Stimulated activated naive CD8-positive, alpha-beta T cell treated with anti-CD3 and anti-CD28 coated beads, Interleukin-15, Interleukin-2, amounts not matched to agents 100 U/mL and 50 U/mL, for 24 hours (primary cell): ENCODE measurements around the gene SIDT2.
A peak's percentile ranks its signal among the peaks of the same experiment; 100 is the strongest.
"Not testable (repeated sequence)": the region's sequence is repeated elsewhere in the genome, so short reads cannot be mapped to it uniquely, and the experiment has no call there.

Experiments
- ATAC-seq: fragments of 150-1000 bp; cut with Tn5 transposase; one replicate; pipeline ENCODE4 v1.10.0; 2021
- DNase-seq: peaks from one replicate; pipeline ENCODE4 v3.0.0; 2021

The SIDT2 gene

DNA sequence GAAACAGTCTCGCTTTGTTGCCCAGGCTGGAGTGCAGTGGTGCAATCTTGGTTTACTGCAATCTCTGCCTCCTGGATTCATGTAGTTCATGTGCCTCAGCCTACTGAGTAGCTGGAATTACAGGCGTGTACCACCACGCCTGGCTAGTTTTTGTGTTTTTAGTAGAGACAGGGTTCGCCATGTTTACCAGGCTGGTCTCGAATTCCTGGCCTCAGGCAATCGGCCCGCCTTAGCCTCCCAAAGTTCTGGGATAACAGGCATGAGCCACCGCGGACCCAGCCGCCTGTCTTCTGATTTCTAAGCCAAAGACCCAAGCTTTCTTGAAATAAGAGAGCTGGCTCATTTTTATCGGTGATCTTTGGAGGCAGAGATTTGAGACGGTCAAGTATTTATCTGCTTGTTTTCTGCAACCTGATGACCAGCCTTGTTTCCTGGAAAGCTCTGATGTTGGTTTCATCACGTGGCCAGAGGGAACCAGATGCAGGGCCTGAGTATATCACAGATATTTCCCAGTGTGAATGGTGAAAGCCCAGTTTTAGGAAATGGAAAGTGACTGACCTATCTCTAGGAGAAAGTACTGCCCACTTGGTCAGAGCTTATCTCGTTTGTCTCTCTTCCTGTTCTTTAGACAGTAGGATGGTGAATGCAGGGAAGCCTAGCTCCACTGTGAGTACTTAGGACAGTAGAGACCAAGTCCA lies 5.7 kb upstream of the SIDT2 start:
- ATAC-seq (no peak), DNase-seq (no peak)

DNA sequence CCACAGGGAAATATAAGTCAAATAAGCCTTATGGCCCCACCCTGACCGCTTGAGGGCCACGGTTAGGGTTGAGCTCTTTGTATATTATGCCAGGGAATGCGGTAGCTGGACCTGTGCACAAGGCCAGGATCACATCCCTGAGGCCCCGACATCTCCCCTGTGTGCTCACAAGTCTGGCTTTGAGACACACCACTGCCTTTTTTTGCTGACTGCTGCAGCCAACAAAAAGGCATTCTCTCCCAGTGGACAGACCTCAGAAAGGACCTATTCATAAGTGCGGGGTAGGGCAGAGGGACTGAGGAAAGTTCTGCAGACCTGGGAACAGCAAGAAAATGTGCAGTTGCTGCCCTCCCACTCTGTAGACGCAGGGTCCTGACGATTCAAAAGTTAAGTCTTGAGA lies 3.4 kb upstream of the SIDT2 start:
- no peak for DNase-seq

DNA sequence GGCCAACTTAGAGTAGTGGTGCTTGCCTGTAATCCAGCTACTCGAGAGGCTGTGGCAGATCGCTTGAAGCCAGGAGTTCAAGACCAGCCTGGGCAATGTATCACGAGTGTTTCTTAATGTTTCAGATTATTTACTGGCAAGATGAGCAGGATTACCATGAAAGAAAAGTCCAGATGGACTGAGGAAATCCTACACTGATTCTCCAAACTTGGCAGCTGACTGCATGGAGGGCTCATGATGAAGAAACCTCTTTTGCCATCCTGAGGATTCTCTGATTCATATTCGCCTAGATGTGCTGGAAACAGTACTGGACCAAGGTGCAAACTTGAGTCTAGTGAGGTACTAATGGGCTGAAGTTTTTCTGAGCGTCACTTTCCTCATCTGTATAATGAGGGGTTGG lies 2.8 kb upstream of the SIDT2 start:
- no peak for ATAC-seq
- DNase-seq, result no peak

More for the DNA sequence above, 3.4 kb upstream of the SIDT2 start:
- no peak for ATAC-seq

DNA sequence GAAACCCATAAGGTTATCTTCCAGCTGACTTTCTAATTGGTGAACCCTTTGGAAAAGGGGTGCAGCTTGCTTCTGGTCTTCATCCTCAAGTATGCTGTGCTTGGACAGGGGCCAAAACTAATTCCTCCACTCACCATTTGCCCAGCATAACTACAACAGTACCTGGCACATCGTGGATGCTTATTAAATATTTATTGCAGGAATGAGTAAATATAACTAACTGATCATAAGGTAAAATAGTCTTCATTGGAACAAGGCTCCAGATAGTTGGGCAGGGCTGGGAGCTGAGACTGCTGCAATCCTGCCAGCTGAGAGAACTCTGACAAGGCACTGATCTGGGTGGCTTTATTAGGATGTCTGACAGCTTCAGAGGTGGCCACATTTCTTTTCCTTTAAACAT lies 2.4 kb upstream of the SIDT2 start:
- ATAC-seq (no peak), DNase-seq (no peak)

DNA sequence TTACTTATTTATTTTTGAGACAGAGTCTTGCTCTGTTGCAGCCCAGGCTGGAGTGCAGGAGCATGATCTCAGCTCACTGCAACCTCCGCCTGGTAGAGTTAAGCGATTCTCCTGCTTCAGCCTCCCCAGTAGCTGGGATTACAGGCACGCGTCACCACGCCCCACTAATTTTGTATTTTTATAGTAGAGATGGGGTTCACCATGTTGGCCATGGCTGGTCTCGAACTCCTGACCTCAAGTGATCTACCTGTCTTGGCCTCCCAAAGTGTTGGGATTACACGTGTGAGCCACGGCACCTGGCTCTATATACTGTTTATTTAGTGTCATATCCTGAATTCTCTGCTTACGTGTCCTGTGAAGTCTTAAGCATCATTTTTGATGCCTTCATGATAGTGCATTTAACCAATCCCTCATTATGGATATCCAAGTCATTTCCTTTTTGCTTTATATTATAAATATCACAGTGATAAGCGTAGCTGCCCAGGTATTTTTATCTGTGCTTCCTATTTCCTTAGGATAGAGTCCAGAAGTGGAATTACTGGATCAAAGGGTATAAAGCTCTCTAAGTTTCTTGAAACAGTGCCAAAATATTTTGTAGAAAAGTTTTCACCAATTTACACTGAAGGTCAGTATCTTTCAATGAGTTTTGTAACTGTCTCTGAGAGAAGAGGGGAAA lies 871 bp upstream of the SIDT2 start:
- no peak for ATAC-seq

DNA sequence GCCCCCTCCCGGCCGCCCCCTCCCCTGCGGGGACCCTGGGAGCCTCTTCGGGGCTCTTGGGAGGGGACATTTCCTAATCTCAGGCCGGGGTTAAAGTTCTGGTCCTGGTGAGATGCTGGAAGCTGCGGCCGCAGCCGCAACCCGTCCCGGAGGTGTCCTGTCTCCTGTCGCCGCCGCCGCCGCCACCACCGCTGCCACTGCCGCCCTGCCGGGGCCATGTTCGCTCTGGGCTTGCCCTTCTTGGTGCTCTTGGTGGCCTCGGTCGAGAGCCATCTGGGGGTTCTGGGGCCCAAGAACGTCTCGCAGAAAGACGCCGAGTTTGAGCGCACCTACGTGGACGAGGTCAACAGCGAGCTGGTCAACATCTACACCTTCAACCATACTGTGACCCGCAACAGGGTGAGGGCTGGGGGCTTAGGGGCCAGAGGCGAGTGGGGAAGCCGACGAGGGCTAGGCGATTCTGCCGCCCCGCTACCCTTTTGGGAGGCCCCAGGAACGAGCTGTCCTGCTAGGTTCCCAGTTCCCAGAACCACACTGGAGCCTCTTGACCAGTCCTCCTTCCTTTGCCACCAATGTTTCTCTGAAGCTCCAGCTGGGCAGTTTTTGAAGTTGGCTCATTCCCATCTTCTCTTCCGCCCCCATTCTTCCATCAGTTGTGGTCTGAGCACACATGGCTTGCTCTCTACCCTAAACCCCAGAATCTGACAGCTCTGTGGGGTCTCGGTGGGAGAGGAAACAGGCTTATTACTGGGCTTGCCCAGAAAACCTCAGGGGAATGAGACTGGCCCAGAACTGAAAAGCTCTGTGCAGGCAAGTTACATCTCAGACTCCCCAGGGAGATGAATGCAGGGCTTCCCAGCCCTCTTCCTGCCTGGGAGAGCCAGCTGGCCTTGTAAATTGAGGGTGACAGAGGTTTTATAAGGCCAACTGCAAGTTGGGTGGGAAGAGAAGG lies 781 bp downstream of the SIDT2 start:
- DNase-seq (peak; percentile 56), ATAC-seq (peak; percentile 19)

More for the DNA sequence above, 871 bp upstream of the SIDT2 start:
- no peak for DNase-seq

DNA sequence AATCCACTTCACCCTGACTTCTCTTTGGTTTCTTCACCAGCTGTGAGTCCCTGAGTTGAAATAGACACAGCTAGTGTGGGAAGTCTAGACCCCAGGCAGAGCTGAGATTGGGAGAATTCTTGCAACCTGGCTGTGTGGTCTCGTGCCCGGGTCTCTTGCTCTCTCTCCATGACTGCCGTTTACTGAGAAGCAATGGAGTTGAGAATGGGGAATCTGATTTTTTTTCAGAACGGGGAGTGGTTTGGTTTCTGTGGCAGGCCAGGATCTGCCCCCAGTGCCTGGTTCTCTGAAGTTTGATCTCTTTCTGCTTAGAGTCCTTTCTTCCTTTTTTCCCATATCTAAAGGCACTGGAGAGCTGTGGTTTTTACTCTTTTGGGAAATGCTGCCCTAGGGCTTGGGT lies 1.5 kb downstream of the SIDT2 start:
- DNase-seq, result no peak
- no peak for ATAC-seq

DNA sequence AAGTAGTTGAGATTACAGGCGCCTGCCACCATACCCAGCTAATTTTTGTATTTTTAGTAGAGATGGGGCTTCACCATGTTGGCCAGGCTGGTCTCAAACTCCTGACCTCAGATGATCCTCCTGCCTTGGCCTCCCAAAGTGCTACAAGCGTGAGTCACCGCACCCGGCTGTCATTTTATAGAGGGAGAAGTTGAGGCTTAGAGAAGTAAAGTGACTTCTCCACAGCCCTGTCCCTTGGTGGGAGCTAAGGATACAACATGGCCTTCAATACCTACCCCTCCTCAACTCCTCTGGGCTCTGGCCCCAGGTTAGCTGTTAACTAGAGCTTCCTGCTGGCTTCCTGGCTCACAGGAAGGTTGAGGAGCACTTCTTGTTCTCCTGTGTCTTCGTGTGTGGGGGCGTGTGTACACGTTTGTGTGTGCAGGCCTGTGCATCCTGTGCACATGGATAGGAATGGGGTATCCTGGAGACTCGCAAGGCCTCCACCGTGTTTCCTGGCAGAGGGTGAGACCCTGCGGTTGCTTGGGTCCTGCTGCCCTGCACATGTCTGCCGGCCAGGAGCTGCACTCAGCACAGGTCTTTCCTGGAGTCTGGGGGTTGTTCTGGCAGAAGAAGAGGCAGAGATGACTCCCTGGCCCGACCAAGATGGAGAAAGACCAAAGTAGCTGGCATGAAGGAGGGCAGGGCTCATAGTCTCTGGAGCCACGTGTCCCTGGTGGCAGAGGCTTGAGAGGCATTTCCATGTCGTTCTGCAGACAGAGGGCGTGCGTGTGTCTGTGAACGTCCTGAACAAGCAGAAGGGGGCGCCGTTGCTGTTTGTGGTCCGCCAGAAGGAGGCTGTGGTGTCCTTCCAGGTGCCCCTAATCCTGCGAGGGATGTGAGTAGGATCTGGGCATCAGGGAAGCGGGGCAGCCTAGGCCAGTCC lies 2.4 kb downstream of the SIDT2 start:
- ATAC-seq, result peak; percentile 17
- DNase-seq, result peak; percentile 70

DNA sequence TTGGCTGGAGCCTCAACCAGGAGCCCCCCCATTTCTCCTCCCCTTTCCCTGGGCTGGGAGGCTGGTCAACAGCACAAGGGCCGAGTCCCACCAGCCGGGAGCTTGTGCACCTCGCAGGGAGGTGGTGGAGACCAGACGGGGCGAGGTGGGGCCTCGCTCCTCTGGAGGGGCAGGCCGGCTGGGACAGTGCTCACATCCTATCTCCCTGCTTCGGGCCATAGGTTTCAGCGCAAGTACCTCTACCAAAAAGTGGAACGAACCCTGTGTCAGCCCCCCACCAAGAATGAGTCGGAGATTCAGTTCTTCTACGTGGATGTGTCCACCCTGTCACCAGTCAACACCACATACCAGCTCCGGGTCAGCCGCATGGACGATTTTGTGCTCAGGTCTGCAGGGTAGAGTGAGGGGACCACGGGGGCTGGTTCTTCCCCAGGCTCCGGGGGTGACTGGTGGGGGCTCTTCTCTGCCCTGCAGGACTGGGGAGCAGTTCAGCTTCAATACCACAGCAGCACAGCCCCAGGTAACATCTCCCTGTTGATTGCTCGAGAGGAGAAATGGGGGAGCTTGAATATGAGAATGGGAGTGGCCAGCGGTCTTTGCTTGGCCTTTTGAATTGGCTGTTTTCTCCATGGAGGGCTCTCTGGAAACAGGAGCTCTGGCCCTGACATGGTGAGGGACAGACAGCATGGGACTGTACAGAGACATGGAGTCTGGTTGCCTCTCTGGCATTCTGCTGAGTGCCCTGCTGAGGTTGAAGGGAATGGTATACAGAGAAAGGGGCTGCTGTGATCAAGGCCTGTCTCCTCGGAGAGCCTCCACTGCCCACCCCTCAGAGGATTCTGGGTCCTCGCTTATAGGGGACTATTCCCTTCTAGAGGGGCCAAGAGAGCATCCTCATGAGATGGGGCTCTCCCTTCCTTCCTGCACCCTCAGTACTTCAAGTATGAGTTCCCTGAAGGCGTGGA lies 3.3 kb downstream of the SIDT2 start:
- DNase-seq (no peak), ATAC-seq (no peak)

DNA sequence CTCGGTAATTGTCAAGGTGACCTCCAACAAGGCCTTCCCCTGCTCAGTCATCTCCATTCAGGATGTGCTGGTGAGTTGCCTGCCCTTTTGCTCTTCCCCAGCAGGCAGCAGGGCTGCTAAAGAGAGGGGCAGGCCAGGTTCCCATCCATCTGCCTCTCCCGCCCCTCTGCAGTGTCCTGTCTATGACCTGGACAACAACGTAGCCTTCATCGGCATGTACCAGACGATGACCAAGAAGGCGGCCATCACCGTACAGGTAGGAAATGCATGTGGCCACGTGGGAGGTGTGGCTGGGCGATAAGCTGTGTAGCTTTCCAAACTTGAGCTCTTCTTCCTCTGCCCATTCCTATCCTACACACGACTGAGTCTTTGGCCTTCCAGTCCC lies 4.0 kb downstream of the SIDT2 start:
- ATAC-seq (no peak), DNase-seq (no peak)

DNA sequence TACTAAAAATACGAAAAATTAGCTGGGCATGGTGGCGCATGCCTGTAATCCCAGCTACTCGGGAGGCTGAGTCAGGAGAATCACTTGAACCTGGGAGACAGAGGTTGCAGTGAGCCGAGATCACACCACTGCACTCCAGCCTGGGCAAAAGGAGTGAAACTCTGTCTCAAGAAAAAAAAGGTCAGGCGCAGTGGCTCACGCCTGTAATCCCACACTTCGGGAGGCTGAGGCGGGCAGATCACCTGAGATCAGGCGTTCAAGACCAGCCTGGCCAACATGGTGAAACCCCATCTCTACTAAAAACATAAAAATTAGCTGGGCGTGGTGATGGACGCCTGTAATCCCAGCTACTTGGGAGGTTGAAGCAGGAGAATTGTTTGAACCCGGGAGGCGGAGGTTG lies 4.6 kb downstream of the SIDT2 start:
- DNase-seq, ATAC-seq: not testable (repeated sequence)

DNA sequence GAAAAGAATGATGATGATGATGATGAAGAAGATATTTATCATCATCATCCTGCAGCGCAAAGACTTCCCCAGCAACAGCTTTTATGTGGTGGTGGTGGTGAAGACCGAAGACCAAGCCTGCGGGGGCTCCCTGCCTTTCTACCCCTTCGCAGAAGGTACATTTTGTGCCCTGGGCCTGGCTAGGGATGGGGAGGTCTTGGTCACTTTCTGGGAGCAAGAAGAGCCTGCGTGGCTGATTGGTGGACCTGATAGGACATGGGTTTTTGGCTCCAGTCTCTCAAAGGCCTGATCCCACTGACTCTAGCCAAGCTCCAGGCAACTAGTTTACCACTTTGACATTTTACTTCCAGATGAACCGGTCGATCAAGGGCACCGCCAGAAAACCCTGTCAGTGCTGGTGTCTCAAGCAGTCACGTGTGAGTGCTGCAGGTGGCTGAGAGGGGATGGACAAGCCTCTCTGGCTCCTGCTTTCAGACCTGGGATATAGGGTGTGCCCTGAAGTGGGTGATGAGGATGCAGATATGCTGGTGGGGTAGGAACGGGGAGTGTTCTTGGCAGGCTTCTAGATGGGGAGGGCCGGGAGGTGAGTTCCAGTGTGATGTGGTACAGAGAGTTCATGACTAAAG lies 5.3 kb downstream of the SIDT2 start:
- ATAC-seq (no peak), DNase-seq (no peak)

DNA sequence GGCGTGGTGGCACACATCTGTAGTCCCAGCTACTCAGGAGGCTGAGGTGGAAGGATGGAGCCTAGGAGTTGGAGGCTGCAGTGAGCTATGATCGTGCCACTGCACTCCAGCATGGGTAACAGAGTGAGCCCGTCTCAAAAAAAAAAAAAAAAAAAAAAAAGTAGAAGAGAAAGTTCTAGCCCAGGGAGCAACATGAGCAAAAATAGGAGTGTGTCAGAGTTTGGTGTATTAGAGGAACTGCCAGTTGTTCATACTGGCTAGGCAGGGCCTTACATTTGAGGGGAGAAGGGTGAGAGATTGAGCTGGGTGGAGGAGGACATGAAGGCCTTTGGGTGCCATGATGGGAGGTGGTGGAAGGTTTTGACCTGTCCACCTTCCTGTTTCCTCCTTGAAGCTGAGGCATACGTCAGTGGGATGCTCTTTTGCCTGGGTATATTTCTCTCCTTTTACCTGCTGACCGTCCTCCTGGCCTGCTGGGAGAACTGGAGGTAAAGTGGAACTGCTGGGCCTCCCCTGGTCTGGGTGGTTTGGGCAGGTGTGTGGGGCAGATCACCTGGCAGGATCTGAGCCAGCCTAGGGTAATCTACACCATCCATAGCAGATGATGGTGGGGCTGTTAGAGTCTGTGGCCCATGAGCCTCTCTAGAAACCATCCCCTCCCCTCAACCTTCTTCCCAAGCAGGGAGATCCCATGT lies 7.3 kb downstream of the SIDT2 start:
- ATAC-seq (no peak), DNase-seq (no peak)

DNA sequence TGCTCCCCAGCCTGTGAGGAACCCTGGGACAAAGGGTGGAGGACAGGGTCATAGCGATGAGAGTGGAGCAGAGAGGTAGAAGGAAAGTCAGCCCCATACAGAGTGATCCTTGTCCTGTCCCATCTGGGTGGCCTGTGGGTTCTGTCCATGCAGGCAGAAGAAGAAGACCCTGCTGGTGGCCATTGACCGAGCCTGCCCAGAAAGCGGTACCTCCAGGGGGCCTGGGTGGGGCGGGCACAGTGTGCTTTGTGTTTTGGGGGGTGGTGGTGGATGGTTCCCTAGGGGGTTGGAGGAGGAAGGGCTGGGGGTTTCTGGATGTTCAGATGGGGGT lies 7.9 kb downstream of the SIDT2 start:
- DNase-seq, result no peak

DNA sequence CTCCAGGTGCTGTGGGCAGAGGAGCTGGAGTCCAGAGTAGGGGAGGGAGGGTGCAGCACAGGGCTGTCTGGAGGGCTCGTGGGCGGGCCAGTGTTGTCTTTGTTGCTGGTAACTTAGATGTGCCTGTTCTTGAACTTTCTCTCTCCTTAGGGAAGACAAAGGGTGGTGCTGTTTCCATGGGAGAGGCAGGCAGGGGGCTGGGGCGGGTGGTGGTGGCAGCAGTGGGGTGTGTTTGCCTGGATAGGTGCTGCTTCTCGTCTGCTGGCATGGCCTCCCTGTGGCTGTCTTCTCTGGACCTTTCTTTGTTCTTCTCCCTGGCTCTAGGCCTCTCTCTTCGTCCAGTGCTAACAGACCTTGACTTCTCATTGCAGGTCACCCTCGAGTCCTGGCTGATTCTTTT lies 8.5 kb downstream of the SIDT2 start:
- no peak for DNase-seq
- ATAC-seq, result no peak

More for the DNA sequence above, 7.9 kb downstream of the SIDT2 start:
- no peak for ATAC-seq

DNA sequence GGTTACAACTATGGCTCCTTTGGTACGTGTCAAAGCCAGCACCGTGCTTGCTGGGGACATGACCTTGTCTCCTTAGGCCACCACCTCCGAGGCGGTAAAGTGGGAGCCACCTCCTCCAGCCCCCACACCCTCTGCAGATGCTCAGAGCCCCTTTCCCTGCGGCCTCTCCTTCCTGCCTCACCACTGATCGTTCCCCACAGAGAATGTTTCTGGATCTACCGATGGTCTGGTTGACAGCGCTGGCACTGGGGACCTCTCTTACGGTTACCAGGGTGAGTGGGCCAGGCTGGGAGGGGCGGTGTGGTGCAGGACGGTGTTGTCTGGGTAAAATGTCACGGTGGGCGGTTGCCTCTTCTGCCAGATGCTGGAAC lies 8.9 kb downstream of the SIDT2 start:
- DNase-seq, result no peak
- no peak for ATAC-seq

DNA sequence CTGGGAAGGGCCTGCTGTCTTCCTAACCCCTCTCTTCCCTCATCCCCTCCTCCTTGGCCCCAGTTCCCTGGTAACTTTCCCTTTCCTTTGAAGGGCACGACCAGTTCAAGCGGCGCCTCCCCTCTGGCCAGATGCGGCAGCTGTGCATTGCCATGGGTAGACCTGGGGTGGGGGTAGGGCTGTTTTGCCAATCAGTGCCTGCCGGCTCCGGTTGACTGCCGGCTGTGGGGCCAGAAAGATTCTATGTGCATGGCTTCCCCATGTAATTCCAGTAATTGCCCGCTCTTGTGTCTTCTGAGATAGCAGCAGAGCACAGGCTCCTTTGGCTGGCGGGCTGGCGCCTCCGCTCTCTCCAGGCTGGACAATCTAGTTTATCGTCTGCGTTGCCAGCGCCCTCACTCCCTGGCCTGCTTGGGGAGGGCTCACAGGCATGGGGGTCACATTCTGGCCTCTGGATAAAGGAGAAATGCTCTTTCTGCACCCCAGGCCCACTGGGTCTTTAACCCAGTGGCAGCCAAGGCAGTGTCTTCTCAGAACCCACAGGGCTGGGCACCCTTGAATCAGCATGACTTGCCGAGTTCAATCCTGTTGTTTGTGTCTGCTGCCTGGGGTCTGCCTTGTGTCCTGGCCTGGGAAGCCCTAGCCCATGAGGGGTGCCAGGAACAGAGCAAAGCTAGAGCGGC lies 9.4 kb downstream of the SIDT2 start:
- no peak for ATAC-seq
- DNase-seq, result no peak

DNA sequence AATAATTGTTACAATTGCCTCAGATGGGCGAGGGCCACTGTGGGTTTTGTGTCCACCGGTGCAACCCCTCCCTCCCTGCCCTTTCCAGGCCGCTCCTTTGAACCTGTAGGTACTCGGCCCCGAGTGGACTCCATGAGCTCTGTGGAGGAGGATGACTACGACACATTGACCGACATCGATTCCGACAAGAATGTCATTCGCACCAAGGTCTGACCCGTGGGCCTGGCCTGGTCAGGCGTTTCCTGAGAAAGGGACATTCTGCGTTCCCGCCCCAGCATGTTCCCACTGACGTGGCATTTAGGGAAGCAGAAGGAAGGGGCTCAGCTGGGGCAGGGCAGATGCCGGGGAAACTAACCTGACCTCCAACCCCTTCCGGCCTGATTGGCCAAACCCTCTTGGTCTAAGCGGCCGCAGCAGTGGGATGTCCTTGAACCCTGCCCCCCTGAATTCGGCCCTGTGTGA lies 10.1 kb downstream of the SIDT2 start:
- ATAC-seq (no peak), DNase-seq (no peak)
